Gastroesophageal sphincter (tissue), 4 donors: Measurements from ENCODE around the gene SERPINB13. TPM values are rescaled to one million over a fixed set of nuclear protein-coding genes. Genes with fewer than 3 reads are reported as not detected.

Experiments
- ATAC-seq: fragments of 150-250 bp; one replicate; pipeline ENCODE4 v1.9.1; 2016; ENCODE audit warnings: mild to moderate bottlenecking, moderate library complexity
- H3K27ac ChIP-seq, 4 donors: fragments of 200-600 bp; sonication (generic) in 3 of 4; 1 replicate in 3 of 4; 2 replicates in 1 of 4; pipeline ENCODE4 v1.5.1; 2016 to 2019
- H3K27me3 ChIP-seq: fragments of 200-600 bp; sonication (generic); one replicate; pipeline ENCODE4 v1.5.1; 2019
- H3K36me3 ChIP-seq, 2 donors: fragments of 200-600 bp; sonication (generic); one replicate each; pipeline ENCODE4 v1.5.1; 2019; ENCODE audit warnings: control low read depth in 1 of 2
- H3K4me1 ChIP-seq, 3 donors: fragments of 200-600 bp; sonication (generic); 1 replicate in 2 of 3; 2 replicates in 1 of 3; pipeline ENCODE4 v1.5.1; 2016 to 2019; ENCODE audit warnings: control low read depth in 2 of 3
- H3K4me3 ChIP-seq, 2 donors: fragments of 200-600 bp; sonication (generic); one replicate each; pipeline ENCODE4 v1.5.1; 2019; ENCODE audit warnings: mild to moderate bottlenecking in 1 of 2, moderate library complexity in 1 of 2
- H3K9me3 ChIP-seq, 3 donors: fragments of 200-600 bp; sonication (generic); one replicate each; pipeline ENCODE4 v1.5.1; 2017 to 2019; ENCODE audit warnings: control low read depth in 2 of 3
- EP300 ChIP-seq: sonication (generic); formaldehyde crosslinking; IDR thresholded peaks from one replicate; pipeline ENCODE4 v1.6.1; 2017; ENCODE audit warnings: antibody characterized with exemption, mild to moderate bottlenecking
- POLR2A ChIP-seq, 2 donors: fragments of 450-650 bp; IDR thresholded peaks; one replicate each; pipeline ENCODE4 v1.6.1; 2017; ENCODE audit warnings: antibody characterized with exemption in 2 of 2, mild to moderate bottlenecking in 2 of 2, moderate library complexity in 1 of 2
- POLR2AphosphoS5 ChIP-seq: sonication (generic); formaldehyde crosslinking; IDR thresholded peaks from one replicate; pipeline ENCODE4 v1.6.1; 2017; ENCODE audit warnings: antibody characterized with exemption
- WGBS, 2 donors: methylation state at CpG; one replicate each; pipeline ENCODE4 v1.1.5; 2018; ENCODE audit warnings: low coverage in 1 of 2; 5-methylcytosine and 5-hydroxymethylcytosine counted together
- total RNA-seq, 4 donors: library from RNA; depleted of rRNA; stranded (reverse); fragments of >200 nt; gene quantifications; one replicate each; pipeline ENCODE4 v1.1.0, GENCODE V29; 2016
- TF ChIP-seq, protein P1 (sequence below), 4 experiments: fragments of 200-600 bp in 2 of 4; fragments of 450-650 bp in 2 of 4; sonication (generic) in 1 of 4; IDR thresholded peaks; one replicate each; pipeline ENCODE4 v1.5.1; 2017 to 2019; ENCODE audit warnings: antibody characterized with exemption in 4 of 4, mild to moderate bottlenecking in 2 of 4, moderate library complexity in 2 of 4

The SERPINB13 gene
- total RNA-seq, 4 donors from 2014 or later, result 0.13 to 7.0 (median 0.97) TPM

DNA sequence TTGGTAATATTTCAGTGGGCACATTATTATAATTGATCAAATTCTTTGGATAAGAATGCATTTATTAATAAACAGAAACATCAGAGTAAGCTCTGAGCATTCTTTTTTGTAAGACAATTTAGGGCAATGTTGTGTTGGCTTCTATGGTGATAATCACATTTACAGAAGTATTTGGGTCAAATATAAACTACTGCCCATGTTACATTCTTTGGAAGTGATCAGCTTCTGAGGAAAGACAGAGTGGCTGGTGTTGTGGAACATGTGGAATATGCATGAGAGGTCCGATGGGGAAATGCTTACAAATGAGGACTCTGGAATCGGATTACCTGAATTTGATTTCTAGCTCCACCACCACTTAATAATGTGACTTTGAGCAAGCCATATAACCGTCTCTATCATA is 19.4 kb downstream of the SERPINB13 start:
- TF ChIP-seq EP300 (no peak), POLR2A (IDR thresholded peaks at IDR 0.05) (no peak)
- Histone ChIP-seq H3K9me3 (no peaks in the 10 kb centered on the region), H3K27ac (no peak overlapping the region), H3K27me3 (no peaks in the 10 kb centered on the region), H3K4me1 (no peaks in the 10 kb centered on the region), H3K36me3 (no peaks in the 10 kb centered on the region), H3K4me3 (no peak overlapping the region)
- ATAC-seq, result no peak
- WGBS, 2 donors, result 58 to 71% methylated on average over 3 of the region's 3 CpGs

DNA sequence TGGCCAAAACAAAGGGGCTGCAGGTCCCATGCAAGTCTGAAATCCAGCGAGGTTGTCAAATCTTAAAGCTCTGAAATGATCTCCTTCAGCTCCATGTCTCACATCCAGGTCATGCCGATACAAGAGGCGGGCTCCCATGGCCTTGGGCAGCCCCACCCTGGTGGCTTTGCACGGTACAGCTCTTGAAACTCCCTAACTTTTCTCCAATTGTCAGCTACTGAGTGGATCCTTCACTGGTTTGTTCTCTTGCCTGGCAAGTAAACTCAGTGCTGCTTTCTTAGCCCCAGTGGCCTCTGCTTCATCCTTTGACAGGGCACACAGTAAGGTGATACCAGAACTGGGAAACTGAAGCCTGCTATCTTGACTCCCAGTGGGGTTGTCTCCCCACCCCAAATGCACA is 26.3 kb downstream of the SERPINB13 start:
- H3K4me1 ChIP-seq, result no peaks in the 10 kb centered on the region
- no peaks in the 10 kb centered on the region for H3K27me3 ChIP-seq
- H3K36me3 ChIP-seq, result no peaks in the 10 kb centered on the region
- H3K4me3 ChIP-seq, result no peak overlapping the region
- no peak for ATAC-seq
- TF ChIP-seq POLR2AphosphoS5, result no peak
- TF ChIP-seq POLR2A (IDR thresholded peaks at IDR 0.05), result no peak
- TF ChIP-seq EP300, result no peak
- TF ChIP-seq, protein P1, sequence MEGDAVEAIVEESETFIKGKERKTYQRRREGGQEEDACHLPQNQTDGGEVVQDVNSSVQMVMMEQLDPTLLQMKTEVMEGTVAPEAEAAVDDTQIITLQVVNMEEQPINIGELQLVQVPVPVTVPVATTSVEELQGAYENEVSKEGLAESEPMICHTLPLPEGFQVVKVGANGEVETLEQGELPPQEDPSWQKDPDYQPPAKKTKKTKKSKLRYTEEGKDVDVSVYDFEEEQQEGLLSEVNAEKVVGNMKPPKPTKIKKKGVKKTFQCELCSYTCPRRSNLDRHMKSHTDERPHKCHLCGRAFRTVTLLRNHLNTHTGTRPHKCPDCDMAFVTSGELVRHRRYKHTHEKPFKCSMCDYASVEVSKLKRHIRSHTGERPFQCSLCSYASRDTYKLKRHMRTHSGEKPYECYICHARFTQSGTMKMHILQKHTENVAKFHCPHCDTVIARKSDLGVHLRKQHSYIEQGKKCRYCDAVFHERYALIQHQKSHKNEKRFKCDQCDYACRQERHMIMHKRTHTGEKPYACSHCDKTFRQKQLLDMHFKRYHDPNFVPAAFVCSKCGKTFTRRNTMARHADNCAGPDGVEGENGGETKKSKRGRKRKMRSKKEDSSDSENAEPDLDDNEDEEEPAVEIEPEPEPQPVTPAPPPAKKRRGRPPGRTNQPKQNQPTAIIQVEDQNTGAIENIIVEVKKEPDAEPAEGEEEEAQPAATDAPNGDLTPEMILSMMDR (IDR thresholded peaks at IDR 0.05), result no peak
- WGBS, 2 donors, result 80 to 93% methylated on average over 2 to 4 of the region's 4 CpGs
- no peak overlapping the region for H3K27ac ChIP-seq
- H3K9me3 ChIP-seq, result no peaks in the 10 kb centered on the region

DNA sequence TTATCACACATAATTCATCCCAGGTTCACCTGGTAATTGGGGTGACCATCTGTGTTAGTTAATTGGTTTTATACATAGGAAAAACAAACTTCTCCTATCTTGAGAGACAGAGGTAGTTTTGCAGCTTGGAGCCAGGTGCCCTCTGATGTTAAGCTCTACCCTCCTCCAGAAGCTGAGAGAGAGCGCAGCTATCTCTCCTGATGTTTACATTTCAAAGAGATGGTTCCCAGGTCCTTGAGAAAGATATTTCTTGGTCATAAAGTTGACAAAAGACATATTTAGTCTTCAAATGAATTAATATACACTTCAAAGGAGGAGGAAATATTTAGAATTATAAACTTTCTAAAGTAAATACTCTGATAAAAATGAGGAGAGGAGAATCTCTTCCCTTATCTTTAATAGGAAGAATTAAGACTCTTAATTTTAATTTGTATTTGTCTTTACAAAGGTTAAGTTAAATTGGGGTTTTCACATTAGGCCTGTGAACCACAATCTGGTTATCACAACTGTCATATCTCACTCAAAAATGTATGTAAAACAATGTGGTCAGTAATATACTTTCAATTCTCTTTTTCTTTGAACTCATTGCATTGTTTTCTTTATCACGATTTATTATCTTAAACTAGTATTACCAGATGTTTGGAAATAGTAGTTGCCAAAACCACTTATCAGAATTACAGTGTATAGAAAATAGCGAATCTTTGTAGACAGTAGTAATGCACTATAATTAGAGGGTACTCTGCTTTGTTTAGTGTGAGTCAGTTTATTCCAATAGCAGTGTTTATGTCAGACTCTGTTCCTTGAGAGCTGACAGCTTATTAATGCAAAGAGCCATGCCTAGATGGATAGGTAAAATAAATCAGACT is 30.1 kb downstream of the SERPINB13 start:
- H3K4me3 ChIP-seq, result no peak overlapping the region
- no peak for ATAC-seq
- TF ChIP-seq, protein P1 (IDR thresholded peaks at IDR 0.05), result no peak
- TF ChIP-seq EP300 (no peak), POLR2A (IDR thresholded peaks at IDR 0.05) (no peak), POLR2AphosphoS5 (no peak)

DNA sequence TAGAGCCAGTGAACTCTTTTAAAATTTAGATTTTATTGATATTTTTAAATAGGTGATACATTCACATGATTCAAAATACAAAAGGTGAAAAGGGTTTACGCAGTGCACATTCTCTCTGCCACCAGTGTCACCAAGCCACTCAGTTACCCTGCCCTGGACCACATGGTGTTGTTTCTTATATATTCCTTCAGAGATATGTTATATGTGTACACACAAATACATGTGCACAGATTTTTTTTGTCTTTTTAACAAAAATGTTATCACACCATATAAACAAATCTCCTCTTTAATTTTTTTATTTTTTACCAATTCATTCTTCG is 30.7 kb downstream of the SERPINB13 start:
- WGBS, 2 donors, result 51 to 74% methylated on average over 2 of the region's 2 CpGs
- Histone ChIP-seq H3K4me3 (no peak overlapping the region), H3K27me3 (no peaks in the 10 kb centered on the region), H3K4me1 (no peaks in the 10 kb centered on the region), H3K36me3 (no peaks in the 10 kb centered on the region), H3K9me3 (peaks cover 0 to 15% (median 0%) of the 10 kb centered on the region in 3 donors), H3K27ac (no peak overlapping the region)
- ATAC-seq, result no peak
- TF ChIP-seq EP300, result no peak
- TF ChIP-seq POLR2AphosphoS5, result no peak
- TF ChIP-seq, protein P1 (IDR thresholded peaks at IDR 0.05), result no peak
- TF ChIP-seq POLR2A (IDR thresholded peaks at IDR 0.05), result no peak

More for the DNA sequence above, 30.1 kb downstream of the SERPINB13 start:
- no peaks in the 10 kb centered on the region for H3K27me3 ChIP-seq
- 0 to 9% methylated on average over 3 of the region's 3 CpGs for WGBS, 2 donors
- no peaks in the 10 kb centered on the region for H3K4me1 ChIP-seq
- H3K36me3 ChIP-seq, result no peaks in the 10 kb centered on the region
- H3K9me3 ChIP-seq, result peaks cover 0 to 15% (median 0%) of the 10 kb centered on the region in 3 donors
- H3K27ac ChIP-seq, result no peak overlapping the region

DNA sequence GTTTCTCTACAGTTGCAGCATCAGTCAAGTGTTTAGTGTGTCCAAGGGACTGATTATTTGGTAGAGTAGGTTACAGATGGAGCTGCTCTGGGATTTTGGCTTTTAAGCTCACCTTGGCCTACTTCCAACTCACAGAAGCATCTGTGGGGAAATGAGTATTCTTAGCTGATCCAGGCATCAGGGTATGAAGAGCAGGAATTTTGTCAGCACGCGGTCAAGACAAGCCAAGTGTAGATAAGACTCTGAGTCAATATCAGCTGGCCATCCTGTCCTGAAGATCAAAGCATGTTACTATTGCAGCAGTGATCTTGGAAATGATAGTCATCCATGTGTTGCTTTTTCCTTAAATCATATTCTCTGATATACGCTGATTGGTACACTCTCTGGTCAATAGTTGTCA is 32.5 kb downstream of the SERPINB13 start:
- WGBS, 2 donors, result 85 to 88% methylated on average over 3 of the region's 3 CpGs
- Histone ChIP-seq H3K9me3 (peaks cover 0 to 20% (median 0%) of the 10 kb centered on the region in 3 donors), H3K4me3 (no peak overlapping the region), H3K4me1 (no peaks in the 10 kb centered on the region), H3K27me3 (no peaks in the 10 kb centered on the region), H3K27ac (no peak overlapping the region), H3K36me3 (no peaks in the 10 kb centered on the region)
- TF ChIP-seq POLR2AphosphoS5 (no peak), EP300 (no peak), POLR2A (IDR thresholded peaks at IDR 0.05) (no peak)
- TF ChIP-seq, protein P1 (IDR thresholded peaks at IDR 0.05), result no peak
- ATAC-seq, result no peak
